ENCODE measurements around the gene FHIT.
A peak's percentile ranks its signal among the peaks of the same experiment; 100 is the strongest.

The FHIT gene

DNA sequence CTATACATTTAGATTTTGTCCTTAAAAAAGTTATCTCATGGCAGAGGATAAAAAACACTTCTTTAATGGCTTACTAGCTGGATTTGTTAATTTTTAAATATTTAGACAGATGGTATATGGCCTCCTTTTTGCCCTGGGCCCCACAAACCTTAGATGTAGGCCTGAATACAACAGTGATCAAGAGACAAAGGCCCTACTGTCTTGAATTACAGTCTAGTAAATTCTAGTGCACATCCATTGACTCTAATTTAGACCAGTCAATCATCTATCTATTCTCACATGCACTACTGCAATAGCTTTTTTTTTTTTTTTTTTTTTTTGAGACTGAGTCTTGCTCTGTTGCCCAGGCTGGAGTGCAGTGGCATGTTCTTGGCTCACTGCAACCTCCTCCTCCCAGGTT, 452.8 kb downstream of the FHIT start:
- intact Hi-C loops (cut with micrococcal nuclease) = no loop called here
- Mint-ChIP-seq H3K4me1 (ENCODE audit: low read depth) (no peaks in the 10 kb centered on the region), H3K27me3 (no peaks in the 10 kb centered on the region), H3K4me3 (no peak overlapping the region), H3K36me3 (ENCODE audit: low read depth) (no peaks in the 10 kb centered on the region), H3K27ac (no peak overlapping the region), H3K9me3 (peaks cover 16% of the 10 kb centered on the region)

DNA sequence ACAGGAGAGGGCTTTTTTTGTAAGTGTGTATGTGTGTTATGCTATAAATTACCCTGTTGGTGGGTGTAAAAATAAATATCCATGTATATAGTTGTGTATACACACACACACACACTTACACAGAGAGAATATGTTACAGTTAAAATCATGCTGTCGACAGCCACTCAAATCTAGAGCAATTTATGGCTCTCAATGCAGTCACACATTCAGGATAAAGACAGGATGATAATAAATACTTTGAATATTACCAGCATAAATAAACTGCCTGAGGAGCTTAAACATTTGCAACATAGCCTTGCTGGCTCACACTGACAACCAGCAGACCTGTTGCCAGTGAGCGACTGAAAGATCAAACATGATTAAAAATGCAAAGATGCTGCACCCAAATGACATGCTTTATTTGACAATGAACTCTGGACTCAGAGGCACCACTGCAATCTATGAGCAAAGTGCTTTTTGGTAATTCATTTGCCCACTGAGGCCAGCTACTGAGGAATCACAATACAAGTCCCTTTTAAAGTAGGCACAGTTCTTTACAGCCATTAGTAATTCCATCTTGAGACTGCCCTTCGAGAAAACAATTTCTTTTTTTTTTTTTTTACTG, 458.9 kb downstream of the FHIT start:
- no peak overlapping the region for H3K27ac Mint-ChIP-seq
- no peaks in the 10 kb centered on the region for H3K4me1 Mint-ChIP-seq (ENCODE audit: low read depth)
- H3K27me3 Mint-ChIP-seq = no peaks in the 10 kb centered on the region
- H3K4me3 Mint-ChIP-seq = no peak overlapping the region
- H3K36me3 Mint-ChIP-seq (ENCODE audit: low read depth) = no peaks in the 10 kb centered on the region
- H3K9me3 Mint-ChIP-seq = peaks cover 7% of the 10 kb centered on the region
- intact Hi-C loops (cut with micrococcal nuclease) = no loop called here

DNA sequence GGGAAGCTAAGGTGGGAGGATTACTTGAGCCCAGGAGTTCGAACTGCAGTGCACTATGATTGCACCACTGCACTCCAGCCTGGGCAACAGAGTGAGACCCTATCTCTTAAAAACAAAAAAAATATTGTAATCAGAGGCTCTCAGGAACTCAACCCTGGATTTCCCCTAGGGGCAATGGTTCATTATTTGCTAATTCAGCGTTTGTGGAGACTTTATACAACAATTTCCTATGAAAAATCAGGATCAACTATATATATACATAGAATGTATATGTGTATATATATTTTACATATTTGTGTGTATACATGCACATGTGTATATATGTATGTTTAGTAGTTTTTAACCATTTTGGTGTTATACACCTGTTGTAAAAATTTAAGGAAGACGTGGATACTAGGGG, 463.1 kb downstream of the FHIT start:
- Mint-ChIP-seq H3K27me3 (no peaks in the 10 kb centered on the region), H3K36me3 (ENCODE audit: low read depth) (no peaks in the 10 kb centered on the region), H3K27ac (no peak overlapping the region), H3K4me1 (ENCODE audit: low read depth) (no peaks in the 10 kb centered on the region), H3K4me3 (no peak overlapping the region), H3K9me3 (peaks cover 12% of the 10 kb centered on the region)
- intact Hi-C loops (cut with micrococcal nuclease) = no loop called here

DNA sequence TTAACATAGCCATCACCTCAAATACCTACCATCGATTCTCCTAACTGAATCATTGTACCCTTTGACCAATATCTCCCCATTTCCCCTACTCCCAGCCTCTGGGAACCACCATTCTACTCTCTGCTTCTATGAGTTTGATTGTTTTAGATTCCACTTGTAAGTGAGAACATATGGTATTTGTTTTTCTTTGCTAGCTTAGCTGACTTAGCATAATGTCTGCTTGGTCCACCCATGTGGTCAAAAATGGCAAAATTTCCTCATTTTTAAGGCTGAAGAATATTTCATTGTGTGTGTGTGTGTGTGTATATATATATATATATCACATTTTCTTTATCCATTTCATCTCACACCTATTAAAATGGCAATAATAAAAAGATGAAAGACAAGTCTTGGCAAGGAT, 469.3 kb downstream of the FHIT start:
- Mint-ChIP-seq H3K4me1 (ENCODE audit: low read depth) (no peaks in the 10 kb centered on the region), H3K27me3 (no peaks in the 10 kb centered on the region), H3K9me3 (peaks cover 58% of the 10 kb centered on the region), H3K27ac (no peak overlapping the region), H3K36me3 (ENCODE audit: low read depth) (no peaks in the 10 kb centered on the region), H3K4me3 (no peak overlapping the region)
- intact Hi-C loops (cut with micrococcal nuclease) = no loop called here

DNA sequence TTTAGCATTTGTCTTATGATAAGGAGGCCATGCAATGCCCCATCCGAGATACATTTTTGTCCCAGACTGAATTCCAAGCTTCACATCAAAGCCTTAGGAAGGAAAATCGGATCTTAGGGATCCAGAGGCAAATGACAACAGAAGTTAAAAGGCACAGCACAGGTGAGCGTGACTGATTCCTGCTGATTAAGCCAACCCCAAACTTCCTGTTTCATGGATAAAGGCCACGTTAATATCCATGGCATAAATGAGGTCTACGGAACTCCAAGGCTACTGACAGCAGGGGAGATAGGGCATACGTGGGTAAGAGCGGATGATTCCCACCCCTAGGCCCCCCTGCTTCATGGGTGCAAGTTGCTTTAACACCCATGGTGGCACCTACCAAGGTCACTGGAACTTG, 471.6 kb downstream of the FHIT start:
- H3K4me3 Mint-ChIP-seq = no peak overlapping the region
- H3K27ac Mint-ChIP-seq = no peak overlapping the region
- no peaks in the 10 kb centered on the region for H3K4me1 Mint-ChIP-seq (ENCODE audit: low read depth)
- H3K36me3 Mint-ChIP-seq (ENCODE audit: low read depth) = no peaks in the 10 kb centered on the region
- H3K9me3 Mint-ChIP-seq = peaks cover 80% of the 10 kb centered on the region
- intact Hi-C loops (cut with micrococcal nuclease) = no loop called here
- H3K27me3 Mint-ChIP-seq = no peaks in the 10 kb centered on the region

DNA sequence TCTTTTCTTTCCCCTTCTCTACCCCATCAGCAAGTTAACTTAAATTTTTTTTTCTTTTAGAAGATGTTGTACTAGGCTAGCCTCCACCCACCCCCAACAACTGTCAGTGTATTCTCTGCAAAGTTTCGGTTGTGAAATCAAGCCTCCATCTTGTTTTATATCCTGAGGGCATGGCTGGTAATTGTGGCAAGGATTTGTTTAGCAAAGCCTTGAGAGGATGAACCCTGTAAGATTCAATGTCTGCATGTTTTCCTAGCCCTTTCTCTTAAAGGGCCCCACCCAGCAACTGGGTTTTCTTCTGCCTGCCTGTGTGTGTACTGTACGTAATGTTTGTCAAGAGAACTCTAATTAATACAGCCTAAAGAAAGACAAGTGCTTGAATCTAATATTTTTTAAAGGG, 475.3 kb downstream of the FHIT start:
- Mint-ChIP-seq H3K27ac (no peak overlapping the region), H3K27me3 (no peaks in the 10 kb centered on the region), H3K4me1 (ENCODE audit: low read depth) (peaks cover 3% of the 10 kb centered on the region), H3K4me3 (no peak overlapping the region), H3K9me3 (peaks cover 46% of the 10 kb centered on the region), H3K36me3 (ENCODE audit: low read depth) (no peaks in the 10 kb centered on the region)
- intact Hi-C loops (cut with micrococcal nuclease) = no loop called here

DNA sequence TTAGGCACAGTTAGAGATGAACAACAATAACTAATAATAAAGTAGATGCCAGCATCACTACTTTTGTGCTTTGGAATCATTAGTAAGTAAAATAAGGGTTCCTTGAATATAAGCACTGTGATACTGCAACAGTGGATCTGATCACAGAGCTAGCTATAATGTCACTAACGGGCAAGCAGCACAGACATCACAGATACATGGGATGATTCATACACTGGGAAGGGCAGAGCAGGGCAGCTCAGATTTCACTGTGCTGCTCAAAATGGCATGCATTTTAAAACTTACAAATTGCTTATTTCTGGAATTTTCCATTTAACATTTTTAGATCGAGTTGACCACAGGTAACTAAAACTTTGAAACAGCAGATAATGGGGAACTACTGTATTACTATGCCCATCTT, 476.6 kb downstream of the FHIT start:
- Mint-ChIP-seq H3K4me1 (ENCODE audit: low read depth) (peaks cover 3% of the 10 kb centered on the region), H3K9me3 (peaks cover 35% of the 10 kb centered on the region), H3K27me3 (no peaks in the 10 kb centered on the region), H3K36me3 (ENCODE audit: low read depth) (no peaks in the 10 kb centered on the region), H3K4me3 (no peak overlapping the region), H3K27ac (no peak overlapping the region)
- intact Hi-C loops (cut with micrococcal nuclease) = no loop called here

DNA sequence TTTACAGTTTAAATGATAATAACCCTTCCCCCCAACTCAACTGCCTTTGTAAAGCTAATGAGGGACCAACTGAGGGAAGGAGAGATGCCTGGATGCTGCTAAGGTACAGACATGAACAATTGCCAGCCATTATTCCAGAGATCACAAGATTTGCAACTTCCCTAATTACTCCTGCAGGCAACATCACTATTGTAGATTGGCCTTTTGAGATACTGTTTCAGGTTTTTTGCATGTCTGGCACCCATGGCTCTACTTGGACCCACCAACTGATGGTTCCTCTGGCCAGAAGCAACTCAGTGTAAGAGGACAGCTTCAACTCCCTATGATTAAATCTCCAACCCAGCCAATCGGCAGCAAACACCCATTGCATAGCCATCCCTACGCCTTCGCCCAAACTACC, 478.7 kb downstream of the FHIT start:
- Mint-ChIP-seq H3K4me3 (no peak overlapping the region), H3K9me3 (peaks cover 34% of the 10 kb centered on the region), H3K27ac (no peak overlapping the region), H3K27me3 (no peaks in the 10 kb centered on the region), H3K4me1 (ENCODE audit: low read depth) (peaks cover 3% of the 10 kb centered on the region), H3K36me3 (ENCODE audit: low read depth) (no peaks in the 10 kb centered on the region)
- intact Hi-C loops (cut with micrococcal nuclease) = no loop called here

DNA sequence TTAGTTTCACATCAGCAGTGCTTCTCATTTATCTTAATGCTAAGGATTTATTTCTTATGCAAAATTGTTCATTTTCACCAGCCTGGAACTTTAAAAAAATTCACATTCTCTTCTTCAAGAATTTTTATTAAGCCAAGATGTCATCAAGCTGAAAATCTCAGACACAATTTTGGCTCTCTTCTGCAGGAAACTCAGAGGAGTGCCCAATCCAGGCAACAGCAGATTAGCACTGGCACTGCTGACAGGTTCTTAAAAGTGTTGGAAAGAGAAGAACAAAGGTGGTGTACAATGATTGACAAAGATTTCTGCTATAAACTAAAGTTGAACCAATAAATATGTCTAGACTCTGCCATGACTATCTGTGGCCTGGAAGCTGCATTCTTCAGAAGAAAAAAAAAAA, 479.5 kb downstream of the FHIT start:
- Mint-ChIP-seq H3K4me1 (ENCODE audit: low read depth) (peaks cover 3% of the 10 kb centered on the region), H3K36me3 (ENCODE audit: low read depth) (no peaks in the 10 kb centered on the region), H3K4me3 (no peak overlapping the region), H3K9me3 (peaks cover 25% of the 10 kb centered on the region), H3K27ac (no peak overlapping the region), H3K27me3 (no peaks in the 10 kb centered on the region)
- intact Hi-C loops (cut with micrococcal nuclease) = no loop called here

DNA sequence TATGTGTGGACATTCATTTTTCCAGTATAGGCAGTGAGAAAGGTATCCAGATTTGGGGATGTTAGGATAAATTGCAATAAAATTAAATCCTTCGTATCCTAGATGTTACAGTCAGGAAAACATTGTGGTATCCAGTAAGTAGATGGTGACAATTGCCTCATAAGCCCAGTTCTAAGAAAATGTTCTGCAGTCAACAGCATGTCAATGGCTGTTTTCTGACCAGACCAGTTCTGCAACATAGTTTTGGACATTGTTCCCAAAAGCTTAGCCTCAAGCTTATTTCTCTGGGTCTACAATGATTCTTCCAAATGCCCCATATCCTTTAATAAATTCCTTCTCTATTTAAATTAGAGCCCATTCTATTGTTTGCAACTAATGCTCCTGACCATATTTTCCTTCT, 480.7 kb downstream of the FHIT start:
- Mint-ChIP-seq H3K27ac (no peak overlapping the region), H3K4me1 (ENCODE audit: low read depth) (peaks cover 3% of the 10 kb centered on the region)
- intact Hi-C loops (cut with micrococcal nuclease) = no loop called here

DNA sequence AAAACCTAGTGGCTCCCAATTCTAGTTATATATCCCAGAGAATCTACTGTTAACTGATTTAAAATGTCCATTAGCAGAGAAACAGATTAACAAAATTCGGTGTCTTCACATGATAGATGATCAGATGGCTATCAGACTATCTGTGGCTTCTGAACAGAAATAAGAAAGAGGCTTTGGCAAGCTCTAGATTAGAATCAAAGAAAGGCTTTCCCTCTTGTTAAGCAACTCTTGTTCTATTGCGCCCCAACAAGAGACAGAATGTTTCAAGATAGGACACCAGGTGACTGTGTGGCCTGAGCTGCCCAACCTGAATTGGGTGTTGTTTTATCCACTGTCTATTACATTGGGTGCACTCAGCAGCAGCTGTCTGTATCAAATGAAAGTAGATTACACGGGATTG, 483.7 kb downstream of the FHIT start:
- intact Hi-C loops (cut with micrococcal nuclease) = no loop called here
- Mint-ChIP-seq H3K27me3 (no peaks in the 10 kb centered on the region), H3K9me3 (peaks cover 5% of the 10 kb centered on the region), H3K36me3 (ENCODE audit: low read depth) (no peaks in the 10 kb centered on the region), H3K27ac (no peak overlapping the region), H3K4me3 (no peak overlapping the region), H3K4me1 (ENCODE audit: low read depth) (peaks cover 8% of the 10 kb centered on the region)

More for the DNA sequence above, 480.7 kb downstream of the FHIT start:
- Mint-ChIP-seq H3K27me3 (no peaks in the 10 kb centered on the region), H3K36me3 (ENCODE audit: low read depth) (no peaks in the 10 kb centered on the region), H3K9me3 (peaks cover 13% of the 10 kb centered on the region), H3K4me3 (no peak overlapping the region)

DNA sequence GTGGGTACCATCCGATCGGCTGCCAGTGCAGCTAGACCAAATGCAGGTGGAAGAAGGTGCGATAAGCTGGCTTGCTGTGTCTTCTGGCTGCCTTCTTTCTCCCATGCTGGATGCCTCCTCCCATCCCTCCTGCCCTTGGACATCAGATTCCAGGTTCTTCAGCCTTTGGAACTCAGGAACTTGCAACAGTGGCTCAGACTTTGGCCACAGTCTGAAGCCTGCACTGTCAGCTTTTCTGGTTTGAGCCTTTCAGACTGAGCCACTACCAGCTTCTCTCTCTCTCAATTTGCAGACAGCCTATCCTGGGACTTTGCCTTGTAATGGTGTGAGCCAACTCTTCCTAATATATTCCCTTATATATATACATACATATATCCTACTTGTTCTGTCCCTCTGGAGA, 485.5 kb downstream of the FHIT start:
- Mint-ChIP-seq H3K36me3 (ENCODE audit: low read depth) (no peaks in the 10 kb centered on the region), H3K27ac (no peak overlapping the region), H3K4me3 (no peak overlapping the region), H3K27me3 (no peaks in the 10 kb centered on the region), H3K4me1 (ENCODE audit: low read depth) (peaks cover 4% of the 10 kb centered on the region), H3K9me3 (peaks cover 5% of the 10 kb centered on the region)
- intact Hi-C loops (cut with micrococcal nuclease) = no loop called here

DNA sequence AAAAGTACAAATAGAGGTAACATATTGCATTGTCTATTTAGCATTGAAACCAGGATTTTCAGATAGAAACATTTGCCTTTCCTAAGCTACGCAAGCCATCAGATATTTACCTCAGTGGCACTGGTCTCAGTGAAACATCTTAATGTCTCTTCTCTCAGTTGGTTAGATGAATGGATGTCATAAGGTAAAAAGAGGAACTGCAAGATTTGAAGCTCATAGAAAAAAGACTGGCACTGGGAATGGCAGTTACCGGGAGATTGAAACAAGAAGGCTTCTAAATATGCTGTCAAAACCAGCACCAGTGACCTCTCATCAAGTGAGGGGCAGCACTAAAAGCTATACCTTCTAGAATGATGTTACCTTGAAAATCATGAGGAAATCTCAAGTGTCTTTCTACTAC, 486.4 kb downstream of the FHIT start:
- peaks cover 10% of the 10 kb centered on the region for H3K4me1 Mint-ChIP-seq (ENCODE audit: low read depth)
- intact Hi-C loops (cut with micrococcal nuclease) = no loop called here
- no peaks in the 10 kb centered on the region for H3K27me3 Mint-ChIP-seq
- no peak overlapping the region for H3K4me3 Mint-ChIP-seq
- H3K9me3 Mint-ChIP-seq = peaks cover 10% of the 10 kb centered on the region
- no peaks in the 10 kb centered on the region for H3K36me3 Mint-ChIP-seq (ENCODE audit: low read depth)
- H3K27ac Mint-ChIP-seq = no peak overlapping the region

DNA sequence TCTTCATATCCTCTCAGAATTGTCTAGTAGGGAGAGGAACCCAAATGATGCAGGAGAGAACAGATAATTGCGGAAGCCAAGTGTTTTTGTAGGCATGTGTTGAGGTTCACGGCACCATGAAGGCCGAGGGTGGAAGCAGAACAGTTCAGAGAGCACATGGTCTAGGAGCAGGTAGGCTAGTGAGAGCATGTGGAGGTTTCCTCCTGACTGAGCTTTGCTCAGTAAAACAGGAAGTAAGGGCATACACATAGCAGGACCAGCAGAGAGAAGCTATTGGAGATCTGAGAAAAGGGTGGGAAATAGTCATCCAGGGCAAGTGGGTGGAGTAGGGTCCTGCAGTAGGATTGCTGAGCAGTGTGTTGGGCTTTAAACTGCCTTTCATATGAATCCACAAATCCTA, 491.1 kb downstream of the FHIT start:
- intact Hi-C loops (cut with micrococcal nuclease) = no loop called here
- Mint-ChIP-seq H3K9me3 (peaks cover 19% of the 10 kb centered on the region), H3K27me3 (no peaks in the 10 kb centered on the region), H3K4me1 (ENCODE audit: low read depth) (peaks cover 45% of the 10 kb centered on the region), H3K4me3 (no peak overlapping the region), H3K36me3 (ENCODE audit: low read depth) (no peaks in the 10 kb centered on the region), H3K27ac (peak overlapping the region; percentile 26)

DNA sequence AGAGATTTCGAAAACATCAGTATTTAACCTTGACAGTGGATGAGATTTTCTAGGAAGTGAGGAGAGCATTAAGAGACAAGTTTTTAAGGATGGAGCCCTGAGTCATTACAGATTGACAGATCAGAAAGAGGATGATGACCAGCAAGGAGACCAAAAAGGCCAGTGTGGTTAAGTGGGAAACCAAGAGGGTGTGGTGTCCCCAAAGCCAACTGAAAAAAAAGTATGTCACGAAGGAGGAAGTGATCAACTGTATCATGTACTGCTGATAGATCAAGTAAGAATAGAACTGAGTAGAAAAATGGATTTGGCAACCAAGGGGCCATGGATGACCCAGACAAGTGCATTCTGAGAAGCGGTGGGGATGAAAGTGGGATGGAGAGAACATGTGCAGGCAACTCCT, 491.8 kb downstream of the FHIT start:
- Mint-ChIP-seq H3K4me1 (ENCODE audit: low read depth) (peaks cover 46% of the 10 kb centered on the region), H3K27me3 (no peaks in the 10 kb centered on the region), H3K36me3 (ENCODE audit: low read depth) (no peaks in the 10 kb centered on the region), H3K9me3 (peaks cover 19% of the 10 kb centered on the region), H3K27ac (peak overlapping the region; percentile 26), H3K4me3 (no peak overlapping the region)
- intact Hi-C loops (cut with micrococcal nuclease) = no loop called here

Data from dendritic cell treated with granulocyte-macrophage colony-stimulating factor and Interleukin-4, amounts not matched to agents 40 ng/mL and 50 ng/mL, for 4 days (primary cell).